Gastroesophageal sphincter (tissue), 4 donors: Measurements from ENCODE around the gene NEK10. TPM values are rescaled to one million over a fixed set of nuclear protein-coding genes. Genes with fewer than 3 reads are reported as not detected.

Experiments
- ATAC-seq: fragments of 150-250 bp; one replicate; pipeline ENCODE4 v1.9.1; 2016; ENCODE audit warnings: mild to moderate bottlenecking, moderate library complexity
- H3K27ac ChIP-seq, 4 donors: fragments of 200-600 bp; sonication (generic) in 3 of 4; 1 replicate in 3 of 4; 2 replicates in 1 of 4; pipeline ENCODE4 v1.5.1; 2016 to 2019
- H3K27me3 ChIP-seq: fragments of 200-600 bp; sonication (generic); one replicate; pipeline ENCODE4 v1.5.1; 2019
- H3K36me3 ChIP-seq, 2 donors: fragments of 200-600 bp; sonication (generic); one replicate each; pipeline ENCODE4 v1.5.1; 2019; ENCODE audit warnings: control low read depth in 1 of 2
- H3K4me1 ChIP-seq, 3 donors: fragments of 200-600 bp; sonication (generic); 1 replicate in 2 of 3; 2 replicates in 1 of 3; pipeline ENCODE4 v1.5.1; 2016 to 2019; ENCODE audit warnings: control low read depth in 2 of 3
- H3K4me3 ChIP-seq, 2 donors: fragments of 200-600 bp; sonication (generic); one replicate each; pipeline ENCODE4 v1.5.1; 2019; ENCODE audit warnings: mild to moderate bottlenecking in 1 of 2, moderate library complexity in 1 of 2
- H3K9me3 ChIP-seq, 3 donors: fragments of 200-600 bp; sonication (generic); one replicate each; pipeline ENCODE4 v1.5.1; 2017 to 2019; ENCODE audit warnings: control low read depth in 2 of 3
- EP300 ChIP-seq: sonication (generic); formaldehyde crosslinking; IDR thresholded peaks from one replicate; pipeline ENCODE4 v1.6.1; 2017; ENCODE audit warnings: antibody characterized with exemption, mild to moderate bottlenecking
- POLR2A ChIP-seq, 2 donors: fragments of 450-650 bp; IDR thresholded peaks; one replicate each; pipeline ENCODE4 v1.6.1; 2017; ENCODE audit warnings: antibody characterized with exemption in 2 of 2, mild to moderate bottlenecking in 2 of 2, moderate library complexity in 1 of 2
- POLR2AphosphoS5 ChIP-seq: sonication (generic); formaldehyde crosslinking; IDR thresholded peaks from one replicate; pipeline ENCODE4 v1.6.1; 2017; ENCODE audit warnings: antibody characterized with exemption
- WGBS, 2 donors: methylation state at CpG; one replicate each; pipeline ENCODE4 v1.1.5; 2018; ENCODE audit warnings: low coverage in 1 of 2; 5-methylcytosine and 5-hydroxymethylcytosine counted together
- total RNA-seq, 4 donors: library from RNA; depleted of rRNA; stranded (reverse); fragments of >200 nt; gene quantifications; one replicate each; pipeline ENCODE4 v1.1.0, GENCODE V29; 2016
- TF ChIP-seq, protein P1 (sequence below), 4 experiments: fragments of 200-600 bp in 2 of 4; fragments of 450-650 bp in 2 of 4; sonication (generic) in 1 of 4; IDR thresholded peaks; one replicate each; pipeline ENCODE4 v1.5.1; 2017 to 2019; ENCODE audit warnings: antibody characterized with exemption in 4 of 4, mild to moderate bottlenecking in 2 of 4, moderate library complexity in 2 of 4

The NEK10 gene
- total RNA-seq, 4 donors from 2014 or later, result 0.62 to 2.7 (median 1.5) TPM

DNA sequence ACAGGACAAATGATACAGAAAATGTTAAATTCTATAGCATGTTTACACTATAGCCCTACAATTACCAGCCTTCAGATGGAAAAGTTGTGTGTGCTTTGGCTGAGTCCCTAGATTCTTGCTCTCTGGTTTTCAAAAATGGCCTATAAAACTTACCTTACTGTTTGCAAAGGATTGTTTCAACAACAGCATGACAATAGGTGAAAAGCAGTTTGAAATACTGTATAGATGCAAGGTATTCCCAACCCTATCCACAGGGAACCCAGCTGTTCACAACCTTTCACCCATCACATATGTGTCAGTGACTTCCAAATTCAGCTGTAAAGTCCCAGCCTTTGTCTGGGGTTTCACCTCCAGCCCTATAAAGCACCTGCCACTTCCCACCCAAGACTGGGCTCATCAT, 97.3 kb downstream of the NEK10 start:
- Histone ChIP-seq H3K9me3 (no peaks in the 10 kb centered on the region), H3K4me3 (no peak overlapping the region), H3K36me3 (no peaks in the 10 kb centered on the region), H3K4me1 (no peaks in the 10 kb centered on the region), H3K27me3 (no peaks in the 10 kb centered on the region), H3K27ac (no peak overlapping the region)
- no peak for ATAC-seq
- TF ChIP-seq POLR2AphosphoS5 (no peak), POLR2A (IDR thresholded peaks at IDR 0.05) (no peak), EP300 (no peak)
- TF ChIP-seq, protein P1, sequence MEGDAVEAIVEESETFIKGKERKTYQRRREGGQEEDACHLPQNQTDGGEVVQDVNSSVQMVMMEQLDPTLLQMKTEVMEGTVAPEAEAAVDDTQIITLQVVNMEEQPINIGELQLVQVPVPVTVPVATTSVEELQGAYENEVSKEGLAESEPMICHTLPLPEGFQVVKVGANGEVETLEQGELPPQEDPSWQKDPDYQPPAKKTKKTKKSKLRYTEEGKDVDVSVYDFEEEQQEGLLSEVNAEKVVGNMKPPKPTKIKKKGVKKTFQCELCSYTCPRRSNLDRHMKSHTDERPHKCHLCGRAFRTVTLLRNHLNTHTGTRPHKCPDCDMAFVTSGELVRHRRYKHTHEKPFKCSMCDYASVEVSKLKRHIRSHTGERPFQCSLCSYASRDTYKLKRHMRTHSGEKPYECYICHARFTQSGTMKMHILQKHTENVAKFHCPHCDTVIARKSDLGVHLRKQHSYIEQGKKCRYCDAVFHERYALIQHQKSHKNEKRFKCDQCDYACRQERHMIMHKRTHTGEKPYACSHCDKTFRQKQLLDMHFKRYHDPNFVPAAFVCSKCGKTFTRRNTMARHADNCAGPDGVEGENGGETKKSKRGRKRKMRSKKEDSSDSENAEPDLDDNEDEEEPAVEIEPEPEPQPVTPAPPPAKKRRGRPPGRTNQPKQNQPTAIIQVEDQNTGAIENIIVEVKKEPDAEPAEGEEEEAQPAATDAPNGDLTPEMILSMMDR (IDR thresholded peaks at IDR 0.05), result no peak

DNA sequence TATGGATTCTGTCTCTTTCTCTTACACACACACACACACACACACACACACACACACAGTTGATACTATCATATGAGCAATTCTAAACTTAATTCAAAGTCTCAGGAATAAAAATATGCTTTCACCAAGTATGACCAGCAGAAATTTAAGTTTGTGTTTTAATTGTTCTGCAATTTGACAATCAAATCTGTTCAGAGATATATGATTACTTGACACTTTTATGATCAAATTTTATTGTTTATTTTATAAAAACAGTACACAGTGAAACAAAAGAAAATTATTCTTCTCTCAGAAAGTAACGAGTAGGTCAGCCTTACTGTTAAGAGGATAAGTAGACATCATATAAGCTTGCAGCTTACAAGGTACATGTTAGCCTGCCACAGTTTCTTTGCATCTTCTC, 114.3 kb downstream of the NEK10 start:
- TF ChIP-seq EP300 (no peak), POLR2AphosphoS5 (no peak)
- TF ChIP-seq, protein P1 (IDR thresholded peaks at IDR 0.05), result no peak
- no peaks in the 10 kb centered on the region for H3K4me1 ChIP-seq
- H3K9me3 ChIP-seq, result no peaks in the 10 kb centered on the region
- ATAC-seq, result no peak
- no peaks in the 10 kb centered on the region for H3K27me3 ChIP-seq
- WGBS, 2 donors, result 47 to 72% methylated on average over 1 of the region's 1 CpG
- H3K27ac ChIP-seq, result no peak overlapping the region
- no peak overlapping the region for H3K4me3 ChIP-seq
- no peaks in the 10 kb centered on the region for H3K36me3 ChIP-seq

DNA sequence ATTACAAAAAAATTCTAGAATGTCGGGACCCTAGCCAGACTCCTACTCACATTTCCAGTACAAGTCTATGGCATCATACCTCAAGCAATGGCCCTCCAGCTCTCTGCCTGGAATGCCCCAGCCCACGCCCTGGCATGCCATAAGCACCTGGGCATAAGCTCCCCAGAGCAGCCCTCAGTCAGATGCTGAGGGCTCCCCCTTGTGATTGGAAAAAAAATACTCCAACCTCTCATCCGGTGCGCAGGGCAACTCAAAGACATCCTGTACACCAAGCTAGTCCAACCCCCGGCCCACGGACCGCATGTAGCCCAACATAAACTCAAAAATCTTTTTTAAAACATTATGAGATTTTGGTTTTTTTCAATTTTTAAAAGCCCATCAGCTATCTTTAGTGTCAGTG, 115.4 kb downstream of the NEK10 start:
- no peak for TF ChIP-seq POLR2A (IDR thresholded peaks at IDR 0.05)
- TF ChIP-seq, protein P1 (IDR thresholded peaks at IDR 0.05), result peak in 1 of 4 experiments; percentile 29
- Histone ChIP-seq H3K36me3 (no peaks in the 10 kb centered on the region), H3K27me3 (no peaks in the 10 kb centered on the region), H3K9me3 (no peaks in the 10 kb centered on the region), H3K27ac (no peak overlapping the region), H3K4me1 (no peaks in the 10 kb centered on the region), H3K4me3 (no peak overlapping the region)
- ATAC-seq, result no peak
- WGBS, 2 donors, result 55 to 85% methylated on average over 4 to 7 of the region's 7 CpGs

DNA sequence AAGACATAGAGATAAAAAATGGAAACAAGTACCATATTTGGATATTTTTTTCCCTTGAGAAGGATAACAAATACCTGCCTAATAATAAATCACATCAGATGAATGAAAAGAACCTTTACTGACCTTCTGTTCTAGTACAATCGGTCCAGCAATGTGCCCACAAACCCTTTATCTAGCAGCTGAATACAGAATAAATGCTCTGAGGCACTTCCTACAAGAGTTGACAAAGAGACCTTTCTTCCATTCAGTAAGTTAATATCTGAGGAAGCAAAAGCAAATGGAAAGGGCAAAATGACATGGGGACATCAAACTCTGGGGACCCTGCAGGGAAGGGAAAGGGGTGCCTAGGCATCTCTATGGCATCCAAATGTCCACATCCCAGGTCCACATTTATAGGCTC, 115.8 kb downstream of the NEK10 start:
- ATAC-seq, result no peak
- H3K9me3 ChIP-seq, result no peaks in the 10 kb centered on the region
- H3K27ac ChIP-seq, result no peak overlapping the region
- no peaks in the 10 kb centered on the region for H3K27me3 ChIP-seq
- H3K4me3 ChIP-seq, result no peak overlapping the region
- no peaks in the 10 kb centered on the region for H3K36me3 ChIP-seq
- no peak for TF ChIP-seq POLR2A (IDR thresholded peaks at IDR 0.05)
- TF ChIP-seq, protein P1 (IDR thresholded peaks at IDR 0.05), result no peak
- TF ChIP-seq EP300, result no peak
- TF ChIP-seq POLR2AphosphoS5, result no peak
- 54 to 56% methylated on average over 1 of the region's 1 CpG for WGBS, 2 donors
- no peaks in the 10 kb centered on the region for H3K4me1 ChIP-seq

DNA sequence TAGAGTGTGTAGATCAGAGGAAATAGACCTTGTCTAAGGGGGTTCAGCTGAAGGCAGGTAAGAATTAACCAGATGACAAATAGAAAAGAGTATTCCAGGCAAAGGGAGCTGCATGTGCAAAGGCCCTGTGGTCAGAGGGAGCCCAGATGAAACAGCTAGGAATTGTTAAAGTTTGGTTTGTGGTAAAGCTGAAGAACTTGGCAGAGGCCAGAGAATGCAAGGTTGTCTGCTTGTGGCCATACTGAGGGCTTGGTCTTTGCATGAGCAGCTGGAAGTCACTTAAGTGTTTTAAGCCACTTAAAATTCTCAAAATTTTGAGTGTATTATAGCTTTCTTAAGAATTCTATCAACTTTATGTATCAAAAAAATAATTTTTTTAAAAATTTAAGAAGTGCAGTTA, 116.5 kb downstream of the NEK10 start:
- Histone ChIP-seq H3K4me1 (no peaks in the 10 kb centered on the region), H3K27ac (no peak overlapping the region), H3K36me3 (no peaks in the 10 kb centered on the region), H3K27me3 (no peaks in the 10 kb centered on the region), H3K4me3 (no peak overlapping the region), H3K9me3 (no peaks in the 10 kb centered on the region)
- TF ChIP-seq, protein P1 (IDR thresholded peaks at IDR 0.05), result no peak
- TF ChIP-seq POLR2A (IDR thresholded peaks at IDR 0.05) (no peak), POLR2AphosphoS5 (no peak), EP300 (no peak)
- ATAC-seq, result no peak
